HL-60 (cell line): ENCODE measurements around the gene CACNA1S.

ENCODE experiments used
- DNase-seq, 2 experiments: peaks; one replicate each; pipeline ENCODE4 v3.0.0-alpha.2; 2010 to 2020; ENCODE audit warnings: low read depth in 1 of 2, low spot score in 1 of 2
- H3K27ac ChIP-seq: fragments of 250-450 bp; sonication (Bioruptor Pico); replicated peaks from 2 replicates; pipeline ENCODE4 v1.5.1; 2020; ENCODE audit warnings: mild to moderate bottlenecking, moderate library complexity
- H3K27me3 ChIP-seq: fragments of 250-450 bp; sonication (Bioruptor Pico); 2 replicates; pipeline ENCODE4 v1.5.1; 2021; ENCODE audit warnings: mild to moderate bottlenecking, moderate library complexity; ENCODE audit not compliant: insufficient read depth, poor library complexity, severe bottlenecking
- H3K4me3 ChIP-seq: replicated peaks from 2 replicates; pipeline ENCODE4 v1.5.1; 2011; ENCODE audit warnings: mild to moderate bottlenecking, control low read depth, low read length; ENCODE audit not compliant: insufficient read depth
- GABPA ChIP-seq: IDR thresholded peaks from 2 replicates; pipeline ENCODE4 v1.6.1; 2012; ENCODE audit warnings: low read depth
- POLR2AphosphoS5 ChIP-seq: IDR thresholded peaks from 2 replicates; pipeline ENCODE4 v1.6.1; 2012; ENCODE audit warnings: low read depth
- SPI1 ChIP-seq: IDR thresholded peaks from 2 replicates; pipeline ENCODE4 v1.6.1; 2012; ENCODE audit warnings: low read depth, mild to moderate bottlenecking, borderline replicate concordance
- TF ChIP-seq, protein P1 (sequence below): IDR thresholded peaks from 2 replicates; pipeline ENCODE4 v1.6.1; 2012; ENCODE audit warnings: low read depth; ENCODE audit not compliant: insufficient replicate concordance
- TF ChIP-seq, protein P2 (sequence below): IDR thresholded peaks from one replicate; pipeline ENCODE4 v1.5.1; 2011; ENCODE audit warnings: low read length, control low read depth, inconsistent platforms; ENCODE audit not compliant: insufficient read depth

Gene CACNA1S

DNA sequence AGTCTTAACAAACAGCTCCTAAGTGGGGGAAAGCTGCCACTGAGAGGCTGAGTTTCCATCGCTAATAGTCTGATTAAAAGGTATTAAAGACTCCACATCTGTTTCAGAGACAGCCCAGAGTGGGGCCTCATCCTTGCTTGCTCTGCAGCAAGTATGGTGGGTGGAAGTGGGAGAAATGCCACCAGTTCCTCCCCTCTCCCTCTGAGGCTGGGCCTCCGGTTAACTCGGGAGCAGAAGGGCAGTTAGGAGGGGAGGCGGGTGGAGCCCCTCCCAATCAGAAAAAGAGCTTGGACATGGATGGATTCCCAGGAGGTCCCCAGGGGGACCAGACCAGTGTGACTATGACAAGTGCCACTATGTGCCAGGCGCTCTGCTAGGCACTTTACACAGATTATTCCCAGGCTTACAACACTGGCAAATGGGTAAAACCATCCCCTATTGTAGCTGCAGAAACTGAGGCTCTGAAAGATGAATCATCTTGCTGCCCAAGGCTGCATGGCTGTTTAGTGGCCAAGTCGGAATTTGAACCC is 26.1 kb upstream of the CACNA1S start:
- Histone ChIP-seq H3K27ac (no peak overlapping the region), H3K4me3 (no peak overlapping the region), H3K27me3 (no peaks in the 10 kb centered on the region)
- DNase-seq = no peak
- TF ChIP-seq, protein P1, sequence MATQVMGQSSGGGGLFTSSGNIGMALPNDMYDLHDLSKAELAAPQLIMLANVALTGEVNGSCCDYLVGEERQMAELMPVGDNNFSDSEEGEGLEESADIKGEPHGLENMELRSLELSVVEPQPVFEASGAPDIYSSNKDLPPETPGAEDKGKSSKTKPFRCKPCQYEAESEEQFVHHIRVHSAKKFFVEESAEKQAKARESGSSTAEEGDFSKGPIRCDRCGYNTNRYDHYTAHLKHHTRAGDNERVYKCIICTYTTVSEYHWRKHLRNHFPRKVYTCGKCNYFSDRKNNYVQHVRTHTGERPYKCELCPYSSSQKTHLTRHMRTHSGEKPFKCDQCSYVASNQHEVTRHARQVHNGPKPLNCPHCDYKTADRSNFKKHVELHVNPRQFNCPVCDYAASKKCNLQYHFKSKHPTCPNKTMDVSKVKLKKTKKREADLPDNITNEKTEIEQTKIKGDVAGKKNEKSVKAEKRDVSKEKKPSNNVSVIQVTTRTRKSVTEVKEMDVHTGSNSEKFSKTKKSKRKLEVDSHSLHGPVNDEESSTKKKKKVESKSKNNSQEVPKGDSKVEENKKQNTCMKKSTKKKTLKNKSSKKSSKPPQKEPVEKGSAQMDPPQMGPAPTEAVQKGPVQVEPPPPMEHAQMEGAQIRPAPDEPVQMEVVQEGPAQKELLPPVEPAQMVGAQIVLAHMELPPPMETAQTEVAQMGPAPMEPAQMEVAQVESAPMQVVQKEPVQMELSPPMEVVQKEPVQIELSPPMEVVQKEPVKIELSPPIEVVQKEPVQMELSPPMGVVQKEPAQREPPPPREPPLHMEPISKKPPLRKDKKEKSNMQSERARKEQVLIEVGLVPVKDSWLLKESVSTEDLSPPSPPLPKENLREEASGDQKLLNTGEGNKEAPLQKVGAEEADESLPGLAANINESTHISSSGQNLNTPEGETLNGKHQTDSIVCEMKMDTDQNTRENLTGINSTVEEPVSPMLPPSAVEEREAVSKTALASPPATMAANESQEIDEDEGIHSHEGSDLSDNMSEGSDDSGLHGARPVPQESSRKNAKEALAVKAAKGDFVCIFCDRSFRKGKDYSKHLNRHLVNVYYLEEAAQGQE = no peak
- TF ChIP-seq, protein P2, sequence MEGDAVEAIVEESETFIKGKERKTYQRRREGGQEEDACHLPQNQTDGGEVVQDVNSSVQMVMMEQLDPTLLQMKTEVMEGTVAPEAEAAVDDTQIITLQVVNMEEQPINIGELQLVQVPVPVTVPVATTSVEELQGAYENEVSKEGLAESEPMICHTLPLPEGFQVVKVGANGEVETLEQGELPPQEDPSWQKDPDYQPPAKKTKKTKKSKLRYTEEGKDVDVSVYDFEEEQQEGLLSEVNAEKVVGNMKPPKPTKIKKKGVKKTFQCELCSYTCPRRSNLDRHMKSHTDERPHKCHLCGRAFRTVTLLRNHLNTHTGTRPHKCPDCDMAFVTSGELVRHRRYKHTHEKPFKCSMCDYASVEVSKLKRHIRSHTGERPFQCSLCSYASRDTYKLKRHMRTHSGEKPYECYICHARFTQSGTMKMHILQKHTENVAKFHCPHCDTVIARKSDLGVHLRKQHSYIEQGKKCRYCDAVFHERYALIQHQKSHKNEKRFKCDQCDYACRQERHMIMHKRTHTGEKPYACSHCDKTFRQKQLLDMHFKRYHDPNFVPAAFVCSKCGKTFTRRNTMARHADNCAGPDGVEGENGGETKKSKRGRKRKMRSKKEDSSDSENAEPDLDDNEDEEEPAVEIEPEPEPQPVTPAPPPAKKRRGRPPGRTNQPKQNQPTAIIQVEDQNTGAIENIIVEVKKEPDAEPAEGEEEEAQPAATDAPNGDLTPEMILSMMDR = no peak

DNA sequence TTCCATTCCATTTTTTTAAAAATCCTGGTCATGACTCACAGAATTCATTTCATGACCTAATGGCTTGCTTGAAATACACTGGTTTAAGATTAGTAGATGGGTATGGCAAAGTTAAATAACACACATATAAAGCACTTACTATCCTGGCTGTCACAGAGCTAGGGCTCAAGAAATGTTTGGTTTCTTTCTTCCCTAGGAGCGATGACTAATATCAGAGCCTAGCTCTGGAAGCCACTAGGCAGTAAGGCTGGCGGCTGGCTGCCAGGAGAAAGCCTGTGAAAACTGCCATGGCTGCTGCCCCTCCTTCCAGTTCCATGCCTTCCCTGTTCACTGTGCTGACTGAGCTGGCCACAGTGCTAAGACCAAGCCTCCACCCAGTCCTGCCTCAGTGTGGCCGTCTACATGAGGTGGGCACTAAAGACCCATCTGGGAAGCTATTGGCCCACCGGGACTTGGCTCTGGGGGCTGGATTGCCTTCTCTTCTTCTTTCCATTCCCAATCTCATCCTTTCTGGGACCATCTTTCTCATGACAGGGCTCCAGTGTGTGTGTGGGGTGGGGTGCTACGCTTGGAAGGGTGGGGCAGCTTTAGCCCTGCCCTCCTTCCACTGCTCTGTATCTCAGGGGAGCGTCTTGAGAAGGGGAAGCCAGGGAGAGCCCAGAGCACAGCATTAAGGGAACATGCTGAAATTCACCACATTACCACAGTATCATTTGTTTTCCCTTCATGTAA is 25.5 kb upstream of the CACNA1S start:
- Histone ChIP-seq H3K27ac (no peak overlapping the region), H3K27me3 (no peaks in the 10 kb centered on the region), H3K4me3 (no peak overlapping the region)
- no peak for DNase-seq
- no peak for TF ChIP-seq SPI1
- TF ChIP-seq GABPA = no peak
- TF ChIP-seq, protein P1 = no peak
- TF ChIP-seq, protein P2 = no peak
- TF ChIP-seq POLR2AphosphoS5 = no peak

DNA sequence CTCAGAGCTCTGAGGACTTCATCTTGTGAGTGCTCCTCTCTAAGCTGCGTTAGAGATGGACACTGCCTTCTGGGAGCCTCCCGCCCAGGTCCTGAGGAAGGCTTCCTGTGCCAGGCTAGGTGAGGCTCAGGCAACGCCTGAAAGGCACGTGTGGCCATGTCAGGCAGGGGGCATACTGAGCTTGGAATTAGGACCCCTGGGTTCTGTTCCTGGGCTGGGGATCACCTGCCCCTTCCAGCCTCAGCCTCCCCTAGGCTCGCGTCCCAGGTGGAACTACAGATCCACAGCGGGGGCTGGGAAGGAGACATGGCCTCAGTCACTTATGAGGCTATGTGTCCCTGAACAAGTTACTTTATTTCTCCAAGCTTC is 24.8 kb upstream of the CACNA1S start:
- Histone ChIP-seq H3K27me3 (no peaks in the 10 kb centered on the region), H3K4me3 (no peak overlapping the region), H3K27ac (no peak overlapping the region)
- TF ChIP-seq SPI1 = no peak
- no peak for TF ChIP-seq GABPA
- TF ChIP-seq, protein P1 = no peak
- no peak for TF ChIP-seq POLR2AphosphoS5
- TF ChIP-seq, protein P2 = no peak
- no peak for DNase-seq
